Fibroblast of the conjunctiva (primary cell): Measurements from ENCODE around the gene CALR3.
"Not testable (repeated sequence)": the region's sequence is repeated elsewhere in the genome, so short reads cannot be mapped to it uniquely, and the experiment has no call there.

Experiments used
- DNase-seq: peaks from one replicate; pipeline ENCODE4 v3.0.0-alpha.2; 2010; ENCODE audit warnings: low read depth

Gene CALR3

GRCh38 chr19:16495982-16496612, at the start of gene CALR3, which contains the start of gene C19orf44:
CALR3 (minus strand) TSS chr19:16496167; CDS start chr19:16496129, 38 bp downstream.
C19orf44 (plus strand) TSS chr19:16496394; CDS start chr19:16500793, 4,399 bp downstream.
- DNase-seq = peak; percentile 98

- no peak for DNase-seq
Measured at GRCh38 chr19:16544473-16545231, 48.7 kb upstream of the CALR3 start.

- not testable (repeated sequence) for DNase-seq
Measured at GRCh38 chr19:16543734-16544133, 47.8 kb upstream of the CALR3 start.

- no peak for DNase-seq
Measured at GRCh38 chr19:16542910-16543472, 47.0 kb upstream of the CALR3 start.

- peak; percentile 80 for DNase-seq
Measured at GRCh38 chr19:16542045-16542909, 46.3 kb upstream of the CALR3 start, which contains the start of gene CHERP. CHERP (minus strand) TSS chr19:16542437; CDS start chr19:16542378, 59 bp downstream.

- no peak for DNase-seq
Measured at GRCh38 chr19:16541526-16542044, 45.6 kb upstream of the CALR3 start.

GRCh38 chr19:16540948-16541347, 45.0 kb upstream of the CALR3 start:
- DNase-seq = no peak

GRCh38 chr19:16537111-16537510, 41.1 kb upstream of the CALR3 start:
- no peak for DNase-seq

GRCh38 chr19:16536130-16536529, 40.2 kb upstream of the CALR3 start:
- DNase-seq = no peak

GRCh38 chr19:16535381-16535780, 39.4 kb upstream of the CALR3 start:
- DNase-seq = no peak

- no peak for DNase-seq
Measured at GRCh38 chr19:16532440-16533234, 36.7 kb upstream of the CALR3 start.

- no peak for DNase-seq
Measured at GRCh38 chr19:16531380-16531669, 35.4 kb upstream of the CALR3 start.

- DNase-seq = no peak
Measured at GRCh38 chr19:16530540-16531379, 34.8 kb upstream of the CALR3 start.

GRCh38 chr19:16529466-16530144, 33.6 kb upstream of the CALR3 start:
- no peak for DNase-seq

GRCh38 chr19:16527971-16528521, 32.1 kb upstream of the CALR3 start:
- DNase-seq = no peak

GRCh38 chr19:16527334-16527935, 31.5 kb upstream of the CALR3 start:
- DNase-seq = no peak

GRCh38 chr19:16525751-16526481, 29.9 kb upstream of the CALR3 start:
- no peak for DNase-seq
